ENCODE results near the gene NOC4L.

Gene NOC4L

GRCh38 chr12:132145334-132145733 lies 1.1 kb downstream of the NOC4L start:
- Histone ChIP-seq H4K20me1 (ENCODE audit: insufficient read depth, low read length) (no peaks in the 10 kb centered on the region), H3K9ac (ENCODE audit: low read length) (peak overlapping the region; percentile 88), H2AFZ (ENCODE audit: low read length) (no peak overlapping the region), H3K9me3 (ENCODE audit: low read length) (no peaks in the 10 kb centered on the region), H3K4me3 (ENCODE audit: low read depth, low read length, poor library complexity, severe bottlenecking) (peak overlapping the region; percentile 96), H3K4me2 (ENCODE audit: low read length) (peak overlapping the region; percentile 96), H3K27me3 (ENCODE audit: insufficient read depth, low read length) (no peaks in the 10 kb centered on the region), H3F3A (ENCODE audit: insufficient read depth, low read length) (no peaks in the 10 kb centered on the region), H3K79me2 (ENCODE audit: insufficient read depth, low read length) (peaks cover 30% of the 10 kb centered on the region), H3K27ac (ENCODE audit: low read depth, low read length, poor library complexity, severe bottlenecking) (no peak overlapping the region), H3K4me1 (ENCODE audit: insufficient read depth, low read length, severe bottlenecking) (peaks cover 21% of the 10 kb centered on the region), H3K9me2 (ENCODE audit: low read depth, low read length) (no peaks in the 10 kb centered on the region), H3K36me3 (ENCODE audit: insufficient read depth, low read length) (peaks cover 46% of the 10 kb centered on the region)
- TF ChIP-seq, protein P1, sequence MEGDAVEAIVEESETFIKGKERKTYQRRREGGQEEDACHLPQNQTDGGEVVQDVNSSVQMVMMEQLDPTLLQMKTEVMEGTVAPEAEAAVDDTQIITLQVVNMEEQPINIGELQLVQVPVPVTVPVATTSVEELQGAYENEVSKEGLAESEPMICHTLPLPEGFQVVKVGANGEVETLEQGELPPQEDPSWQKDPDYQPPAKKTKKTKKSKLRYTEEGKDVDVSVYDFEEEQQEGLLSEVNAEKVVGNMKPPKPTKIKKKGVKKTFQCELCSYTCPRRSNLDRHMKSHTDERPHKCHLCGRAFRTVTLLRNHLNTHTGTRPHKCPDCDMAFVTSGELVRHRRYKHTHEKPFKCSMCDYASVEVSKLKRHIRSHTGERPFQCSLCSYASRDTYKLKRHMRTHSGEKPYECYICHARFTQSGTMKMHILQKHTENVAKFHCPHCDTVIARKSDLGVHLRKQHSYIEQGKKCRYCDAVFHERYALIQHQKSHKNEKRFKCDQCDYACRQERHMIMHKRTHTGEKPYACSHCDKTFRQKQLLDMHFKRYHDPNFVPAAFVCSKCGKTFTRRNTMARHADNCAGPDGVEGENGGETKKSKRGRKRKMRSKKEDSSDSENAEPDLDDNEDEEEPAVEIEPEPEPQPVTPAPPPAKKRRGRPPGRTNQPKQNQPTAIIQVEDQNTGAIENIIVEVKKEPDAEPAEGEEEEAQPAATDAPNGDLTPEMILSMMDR (IDR thresholded peaks at IDR 0.05; ENCODE audit: low read length) = no peak
- TF ChIP-seq EZH2 (IDR thresholded peaks at IDR 0.05; ENCODE audit: borderline replicate concordance, low read length) = no peak

DNA sequence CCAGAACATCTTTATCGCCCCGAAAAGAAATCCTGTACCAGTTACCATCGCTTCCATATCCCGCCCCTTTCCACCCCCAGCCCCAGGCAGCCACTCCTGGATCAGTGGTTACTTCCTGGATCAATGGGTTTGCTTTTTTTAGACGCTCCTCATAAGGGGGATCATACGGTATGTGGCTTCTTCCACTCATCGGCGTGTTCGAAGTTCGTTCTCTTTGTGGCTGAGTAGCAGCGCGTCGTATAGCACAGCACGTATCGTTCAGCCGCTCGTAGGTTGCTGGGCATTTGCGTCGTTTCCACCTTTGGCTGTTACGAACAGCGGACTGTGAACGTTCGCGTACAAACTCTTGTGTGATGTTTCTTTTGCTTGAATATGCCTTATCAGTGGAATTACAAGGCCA lies 1.8 kb downstream of the NOC4L start:
- H3K27me3 ChIP-seq (ENCODE audit: insufficient read depth, low read length) = no peaks in the 10 kb centered on the region
- no peak overlapping the region for H3K27ac ChIP-seq (ENCODE audit: low read depth, low read length, poor library complexity, severe bottlenecking)
- H3K9ac ChIP-seq (ENCODE audit: low read length) = no peak overlapping the region; the same call in 1 of the 2 replicates
- H3K4me2 ChIP-seq (ENCODE audit: low read length) = no peak overlapping the region
- no peaks in the 10 kb centered on the region for H4K20me1 ChIP-seq (ENCODE audit: insufficient read depth, low read length)
- no peaks in the 10 kb centered on the region for H3K9me2 ChIP-seq (ENCODE audit: low read depth, low read length)
- H3K36me3 ChIP-seq (ENCODE audit: insufficient read depth, low read length) = peaks cover 43% of the 10 kb centered on the region
- peaks cover 21% of the 10 kb centered on the region for H3K4me1 ChIP-seq (ENCODE audit: insufficient read depth, low read length, severe bottlenecking)
- peaks cover 30% of the 10 kb centered on the region for H3K79me2 ChIP-seq (ENCODE audit: insufficient read depth, low read length)
- H2AFZ ChIP-seq (ENCODE audit: low read length) = no peak overlapping the region
- H3K9me3 ChIP-seq (ENCODE audit: low read length) = no peaks in the 10 kb centered on the region
- H3F3A ChIP-seq (ENCODE audit: insufficient read depth, low read length) = no peaks in the 10 kb centered on the region
- no peak overlapping the region for H3K4me3 ChIP-seq (ENCODE audit: low read depth, low read length, poor library complexity, severe bottlenecking)
- TF ChIP-seq EZH2 (IDR thresholded peaks at IDR 0.05; ENCODE audit: borderline replicate concordance, low read length) = no peak
- TF ChIP-seq, protein P1 (IDR thresholded peaks at IDR 0.05; ENCODE audit: low read length) = no peak

DNA sequence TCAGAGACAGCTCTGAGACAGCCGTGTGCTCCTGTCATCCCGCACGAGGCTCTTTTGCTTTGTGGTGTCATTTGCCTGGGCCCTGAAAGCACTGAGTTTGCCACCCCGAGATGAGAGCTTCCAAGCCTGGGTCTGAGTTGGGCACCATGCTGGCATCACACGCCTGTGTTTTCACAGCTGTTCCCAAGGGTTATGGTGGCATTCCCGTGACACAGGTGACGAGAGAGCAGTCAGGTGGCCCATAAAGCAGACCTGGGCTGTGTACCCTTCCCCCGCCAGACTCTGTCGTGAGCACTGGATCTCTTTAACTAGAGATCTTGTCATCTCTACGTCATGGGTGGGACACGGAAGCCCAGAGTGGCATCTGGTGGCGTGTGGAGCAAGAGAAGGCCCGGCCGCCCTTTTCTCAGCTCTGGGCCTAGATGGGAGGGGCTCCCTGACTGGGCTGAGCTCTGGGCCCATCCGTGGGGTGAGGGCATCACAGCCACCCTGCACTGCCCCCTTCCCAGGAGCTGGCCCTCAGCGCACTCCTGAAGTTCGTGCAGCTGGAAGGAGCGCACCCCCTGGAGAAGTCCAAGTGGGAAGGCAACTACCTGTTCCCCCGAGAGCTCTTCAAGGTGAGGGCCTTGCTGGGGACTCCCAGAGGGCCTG lies 2.6 kb downstream of the NOC4L start:
- H3K27ac ChIP-seq (ENCODE audit: low read depth, low read length, poor library complexity, severe bottlenecking) = no peak overlapping the region
- H3K4me1 ChIP-seq (ENCODE audit: insufficient read depth, low read length, severe bottlenecking) = peaks cover 21% of the 10 kb centered on the region
- H2AFZ ChIP-seq (ENCODE audit: low read length) = no peak overlapping the region
- H3K27me3 ChIP-seq (ENCODE audit: insufficient read depth, low read length) = no peaks in the 10 kb centered on the region
- no peaks in the 10 kb centered on the region for H3K9me2 ChIP-seq (ENCODE audit: low read depth, low read length)
- no peaks in the 10 kb centered on the region for H3F3A ChIP-seq (ENCODE audit: insufficient read depth, low read length)
- H3K9me3 ChIP-seq (ENCODE audit: low read length) = no peaks in the 10 kb centered on the region
- TF ChIP-seq EZH2 (IDR thresholded peaks at IDR 0.05; ENCODE audit: borderline replicate concordance, low read length) = no peak
- TF ChIP-seq, protein P1 (IDR thresholded peaks at IDR 0.05; ENCODE audit: low read length) = no peak
- H3K79me2 ChIP-seq (ENCODE audit: insufficient read depth, low read length) = peaks cover 30% of the 10 kb centered on the region
- no peaks in the 10 kb centered on the region for H4K20me1 ChIP-seq (ENCODE audit: insufficient read depth, low read length)
- no peak overlapping the region for H3K9ac ChIP-seq (ENCODE audit: low read length)
- H3K4me3 ChIP-seq (ENCODE audit: low read depth, low read length, poor library complexity, severe bottlenecking) = no peak overlapping the region
- no peak overlapping the region for H3K4me2 ChIP-seq (ENCODE audit: low read length)
- peaks cover 43% of the 10 kb centered on the region for H3K36me3 ChIP-seq (ENCODE audit: insufficient read depth, low read length)
